Measurements from ENCODE around the gene FOXP1. TPM values are rescaled to one million over a fixed set of nuclear protein-coding genes. Genes with fewer than 3 reads are reported as not detected.

FOXP1 gene
- total and polyA plus RNA-seq, 2 experiments from 2014 or later: 76.8 to 99.8 TPM

DNA sequence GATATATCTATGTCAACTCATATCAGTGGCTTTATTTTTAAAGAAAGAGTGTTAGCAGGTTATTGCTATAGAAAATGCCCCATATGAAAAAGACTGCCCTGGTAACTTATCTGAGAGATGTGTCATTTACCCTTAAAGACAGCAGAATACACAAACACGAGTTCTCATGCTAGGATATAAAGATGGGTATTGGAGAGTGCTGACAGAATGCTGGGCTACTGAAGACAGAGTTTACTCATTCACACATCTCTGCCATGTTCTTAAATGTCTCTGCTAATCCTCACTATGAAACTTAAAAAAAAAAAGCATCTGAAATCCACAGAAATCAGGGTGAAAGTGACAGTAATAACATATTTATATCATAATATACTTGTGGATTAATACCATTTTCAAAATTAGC, 126.7 kb downstream of the FOXP1 start:
- no peak for DNase-seq (ENCODE audit: low spot score)
- H3K79me2 ChIP-seq: peaks cover 60% of the 10 kb centered on the region
- H3K36me3 ChIP-seq (replicated peaks; ENCODE audit: insufficient read depth, low read depth): no peaks in the 10 kb centered on the region
- H3K4me1 ChIP-seq (ENCODE audit: insufficient read depth): peaks cover 28% of the 10 kb centered on the region
- TF ChIP-seq EZH2phosphoT487 (IDR thresholded peaks at IDR 0.05; ENCODE audit: low read depth, severe bottlenecking, unreplicated experiment) (no peak), EZH2 (IDR thresholded peaks at IDR 0.05; ENCODE audit: borderline replicate concordance) (no peak)
- TF ChIP-seq, protein P1, sequence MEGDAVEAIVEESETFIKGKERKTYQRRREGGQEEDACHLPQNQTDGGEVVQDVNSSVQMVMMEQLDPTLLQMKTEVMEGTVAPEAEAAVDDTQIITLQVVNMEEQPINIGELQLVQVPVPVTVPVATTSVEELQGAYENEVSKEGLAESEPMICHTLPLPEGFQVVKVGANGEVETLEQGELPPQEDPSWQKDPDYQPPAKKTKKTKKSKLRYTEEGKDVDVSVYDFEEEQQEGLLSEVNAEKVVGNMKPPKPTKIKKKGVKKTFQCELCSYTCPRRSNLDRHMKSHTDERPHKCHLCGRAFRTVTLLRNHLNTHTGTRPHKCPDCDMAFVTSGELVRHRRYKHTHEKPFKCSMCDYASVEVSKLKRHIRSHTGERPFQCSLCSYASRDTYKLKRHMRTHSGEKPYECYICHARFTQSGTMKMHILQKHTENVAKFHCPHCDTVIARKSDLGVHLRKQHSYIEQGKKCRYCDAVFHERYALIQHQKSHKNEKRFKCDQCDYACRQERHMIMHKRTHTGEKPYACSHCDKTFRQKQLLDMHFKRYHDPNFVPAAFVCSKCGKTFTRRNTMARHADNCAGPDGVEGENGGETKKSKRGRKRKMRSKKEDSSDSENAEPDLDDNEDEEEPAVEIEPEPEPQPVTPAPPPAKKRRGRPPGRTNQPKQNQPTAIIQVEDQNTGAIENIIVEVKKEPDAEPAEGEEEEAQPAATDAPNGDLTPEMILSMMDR (IDR thresholded peaks at IDR 0.05; ENCODE audit: poor library complexity): no peak
- no peak overlapping the region for H2AFZ ChIP-seq
- no peak overlapping the region for H3K4me2 ChIP-seq
- no peak overlapping the region for H3K27ac ChIP-seq
- H4K20me1 ChIP-seq (ENCODE audit: insufficient read depth, poor library complexity, severe bottlenecking): no peaks in the 10 kb centered on the region
- H3K9me3 ChIP-seq (ENCODE audit: low read depth): no peaks in the 10 kb centered on the region
- no peak overlapping the region for H3K4me3 ChIP-seq
- no peaks in the 10 kb centered on the region for H3K9me2 ChIP-seq (replicated peaks; ENCODE audit: insufficient read depth)
- H3K27me3 ChIP-seq: no peaks in the 10 kb centered on the region
- WGBS (ENCODE audit: low lambda C conversion rate, missing lambda C conversion rate): 30% methylated on average over 1 of the region's 1 CpG

DNA sequence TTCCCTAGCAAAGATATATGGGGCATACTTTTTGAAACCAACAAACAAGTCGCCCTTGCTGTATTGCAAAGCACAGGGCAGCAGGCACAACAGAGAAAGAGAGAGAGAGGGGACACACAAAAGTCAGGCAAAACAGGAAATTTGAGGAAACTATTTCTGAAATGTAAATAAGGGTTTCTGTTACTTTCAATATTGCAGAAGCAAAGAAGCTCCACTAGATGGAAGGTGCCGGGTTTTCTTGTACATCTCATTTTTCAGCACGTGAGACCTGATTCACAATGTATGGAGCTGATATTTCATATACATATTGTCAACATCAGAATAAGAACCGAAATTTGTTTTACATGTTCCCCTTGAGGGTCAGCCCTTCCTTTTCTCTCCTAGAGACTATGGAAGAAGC, 127.4 kb downstream of the FOXP1 start:
- Histone ChIP-seq H3K36me3 (replicated peaks; ENCODE audit: insufficient read depth, low read depth) (no peaks in the 10 kb centered on the region), H4K20me1 (ENCODE audit: insufficient read depth, poor library complexity, severe bottlenecking) (no peaks in the 10 kb centered on the region), H3K27me3 (no peaks in the 10 kb centered on the region), H3K4me2 (peak overlapping the region; percentile 54), H3K9me3 (ENCODE audit: low read depth) (no peaks in the 10 kb centered on the region), H3K4me1 (ENCODE audit: insufficient read depth) (peaks cover 34% of the 10 kb centered on the region), H3K4me3 (no peak overlapping the region), H2AFZ (no peak overlapping the region), H3K79me2 (peaks cover 60% of the 10 kb centered on the region), H3K27ac (no peak overlapping the region), H3K9me2 (replicated peaks; ENCODE audit: insufficient read depth) (no peaks in the 10 kb centered on the region)
- TF ChIP-seq EZH2 (IDR thresholded peaks at IDR 0.05; ENCODE audit: borderline replicate concordance) (no peak), EZH2phosphoT487 (IDR thresholded peaks at IDR 0.05; ENCODE audit: low read depth, severe bottlenecking, unreplicated experiment) (no peak)
- TF ChIP-seq, protein P1 (IDR thresholded peaks at IDR 0.05; ENCODE audit: poor library complexity): no peak
- WGBS (ENCODE audit: low lambda C conversion rate, missing lambda C conversion rate): 73% methylated on average over 4 of the region's 4 CpGs
- DNase-seq (ENCODE audit: low spot score): no peak

DNA sequence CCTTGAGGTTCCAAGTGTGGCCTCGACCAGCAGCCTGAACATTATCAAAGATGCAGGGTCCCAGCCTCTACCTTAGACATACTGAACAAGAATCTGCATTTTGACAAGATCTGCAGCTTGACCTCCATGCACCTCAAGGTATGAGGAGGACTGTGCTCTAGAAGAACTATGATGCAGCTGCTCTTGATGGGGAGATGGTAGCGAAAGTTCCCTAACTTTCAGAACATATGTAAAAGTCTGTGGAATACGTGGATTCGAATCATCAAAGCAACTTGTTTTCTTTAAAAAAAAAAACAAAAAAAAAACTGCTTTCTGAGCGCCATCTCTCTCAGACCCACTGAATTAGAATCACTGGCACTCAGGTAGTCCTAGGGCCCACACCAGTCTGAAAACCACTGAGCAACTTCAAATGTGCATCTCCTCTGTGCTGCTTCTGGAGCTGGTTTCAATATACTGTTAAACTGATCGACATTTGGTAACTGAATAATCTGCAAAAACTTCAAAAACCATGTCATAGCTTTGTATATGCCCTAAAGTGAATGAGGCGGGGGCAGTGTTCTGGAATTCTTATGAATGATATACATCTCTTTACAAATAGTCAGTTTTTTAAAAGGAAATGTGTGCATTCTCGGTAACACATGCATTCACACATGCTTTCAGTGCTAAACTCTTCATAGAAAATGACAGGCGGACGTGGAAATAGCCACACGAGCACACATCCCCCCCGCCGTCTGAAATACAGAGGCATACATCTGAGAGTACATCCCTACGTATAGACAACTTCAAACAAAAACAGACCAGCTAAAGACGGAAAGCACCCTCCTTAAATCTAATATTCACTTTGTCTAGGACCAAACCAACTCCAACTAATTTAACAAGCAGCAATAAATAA, 128.8 kb downstream of the FOXP1 start:
- no peak for DNase-seq (ENCODE audit: low spot score)
- H4K20me1 ChIP-seq (ENCODE audit: insufficient read depth, poor library complexity, severe bottlenecking): no peaks in the 10 kb centered on the region
- no peaks in the 10 kb centered on the region for H3K27me3 ChIP-seq
- peak overlapping the region; percentile 7 for H3K4me2 ChIP-seq
- H3K79me2 ChIP-seq: peaks cover 63% of the 10 kb centered on the region
- no peaks in the 10 kb centered on the region for H3K36me3 ChIP-seq (replicated peaks; ENCODE audit: insufficient read depth, low read depth)
- H3K4me3 ChIP-seq: no peak overlapping the region
- whole genome bisulfite sequencing (ENCODE audit: low lambda C conversion rate, missing lambda C conversion rate): 83% methylated on average over 15 of the region's 15 CpGs
- H3K9me2 ChIP-seq (replicated peaks; ENCODE audit: insufficient read depth): no peaks in the 10 kb centered on the region
- TF ChIP-seq EZH2phosphoT487 (IDR thresholded peaks at IDR 0.05; ENCODE audit: low read depth, severe bottlenecking, unreplicated experiment) (no peak), EZH2 (IDR thresholded peaks at IDR 0.05; ENCODE audit: borderline replicate concordance) (no peak)
- TF ChIP-seq, protein P1 (IDR thresholded peaks at IDR 0.05; ENCODE audit: poor library complexity): no peak
- peaks cover 46% of the 10 kb centered on the region for H3K4me1 ChIP-seq (ENCODE audit: insufficient read depth)
- no peak overlapping the region for H2AFZ ChIP-seq
- no peak overlapping the region for H3K27ac ChIP-seq
- no peaks in the 10 kb centered on the region for H3K9me3 ChIP-seq (ENCODE audit: low read depth)
